LHCN-M2 (cell line): ENCODE measurements around the gene TSR3. TPM values are rescaled to one million over a fixed set of nuclear protein-coding genes. Genes with fewer than 3 reads are reported as not detected.
"Not testable (repeated sequence)": the region's sequence is repeated elsewhere in the genome, so short reads cannot be mapped to it uniquely, and the experiment has no call there.

ENCODE experiments used
- DNase-seq: peaks from one replicate; pipeline ENCODE4 v3.0.0-alpha.2; 2012; ENCODE audit warnings: low read depth
- total RNA-seq: library from RNA; depleted of rRNA; stranded (reverse); fragments of >200 nt; gene quantifications from 2 replicates; pipeline ENCODE4 v1.2.3, GENCODE V29; 2014

TSR3 gene
- total RNA-seq, 1 experiment from 2014 or later: 114 TPM

GRCh38 chr16:1338855-1339675 is 12.6 kb downstream of the TSR3 start:
- no peak for DNase-seq

GRCh38 chr16:1338119-1338730 is 13.5 kb downstream of the TSR3 start:
- no peak for DNase-seq

DNA sequence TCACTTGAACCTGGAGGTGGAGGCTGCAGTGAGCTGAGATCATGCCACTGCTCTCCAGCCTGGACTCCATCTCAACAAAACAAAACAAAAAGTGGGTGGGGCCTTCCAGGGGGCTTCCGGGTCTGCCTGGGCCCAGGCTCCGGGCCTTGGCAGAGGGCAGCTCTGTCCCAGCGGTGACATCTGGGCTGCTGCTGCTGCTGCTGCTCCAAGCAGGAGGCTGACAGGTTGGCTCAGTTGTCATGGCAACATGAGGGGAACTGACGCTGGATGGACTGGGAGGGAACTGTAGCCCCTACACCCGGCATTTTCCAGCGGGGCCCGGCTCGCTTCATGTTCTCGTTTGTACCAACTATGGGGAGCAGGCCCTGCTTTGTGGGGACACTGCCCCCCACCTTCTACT is 14.2 kb downstream of the TSR3 start:
- no peak for DNase-seq

DNA sequence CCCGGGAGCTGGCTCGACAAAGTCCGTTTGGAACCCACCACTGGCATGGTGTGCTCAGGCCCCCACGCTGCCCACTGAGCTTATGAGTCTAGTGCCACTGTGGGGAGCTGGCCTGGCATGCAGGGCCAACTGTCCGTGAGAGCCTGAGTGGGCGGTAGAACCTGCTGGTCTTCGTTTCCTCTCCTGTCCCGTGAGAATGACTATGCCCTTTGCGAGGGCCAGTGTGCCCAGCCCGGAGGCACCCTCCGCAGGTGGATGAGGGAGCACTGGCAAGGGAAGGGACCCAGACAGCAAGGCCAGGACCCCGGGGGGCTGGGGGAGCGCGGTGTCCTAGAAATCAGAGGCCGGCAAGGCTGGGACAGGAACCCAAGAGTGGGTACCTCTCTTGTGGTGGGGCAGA is 15.1 kb downstream of the TSR3 start:
- DNase-seq: no peak

- DNase-seq: no peak
These were observed 15.7 kb downstream of the TSR3 start for GRCh38 chr16:1335996-1336395.

GRCh38 chr16:1335211-1335971 is 16.3 kb downstream of the TSR3 start:
- DNase-seq: no peak

DNA sequence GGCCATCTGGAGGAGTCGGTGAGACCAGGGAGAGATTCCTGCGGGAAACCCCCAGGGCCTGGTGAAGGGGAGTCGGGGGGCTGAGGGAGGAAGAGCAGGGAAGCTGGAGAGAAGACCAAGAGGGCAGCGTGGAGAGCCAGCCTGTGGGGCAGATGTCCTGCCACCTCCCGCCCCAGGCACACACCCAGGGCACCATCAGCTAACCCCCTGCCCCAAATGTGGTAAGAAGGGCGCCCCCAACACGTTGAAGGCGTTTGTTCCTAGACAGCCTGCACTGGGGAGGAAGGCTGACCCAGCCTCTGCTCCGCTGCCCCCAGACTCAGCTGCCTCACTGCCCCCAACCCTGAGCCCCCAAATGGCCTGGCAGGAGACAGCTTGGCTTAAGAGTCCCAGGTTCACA is 16.9 kb downstream of the TSR3 start:
- DNase-seq: no peak

GRCh38 chr16:1333854-1334700 is 17.6 kb downstream of the TSR3 start:
- DNase-seq: no peak

GRCh38 chr16:1333149-1333812 is 18.4 kb downstream of the TSR3 start, which contains the start of gene BAIAP3:
BAIAP3 (plus strand) TSS chr16:1333645; CDS start chr16:1338550, 4,905 bp downstream.
- no peak for DNase-seq

GRCh38 chr16:1332618-1333148 is 19.0 kb downstream of the TSR3 start:
- DNase-seq: no peak

DNA sequence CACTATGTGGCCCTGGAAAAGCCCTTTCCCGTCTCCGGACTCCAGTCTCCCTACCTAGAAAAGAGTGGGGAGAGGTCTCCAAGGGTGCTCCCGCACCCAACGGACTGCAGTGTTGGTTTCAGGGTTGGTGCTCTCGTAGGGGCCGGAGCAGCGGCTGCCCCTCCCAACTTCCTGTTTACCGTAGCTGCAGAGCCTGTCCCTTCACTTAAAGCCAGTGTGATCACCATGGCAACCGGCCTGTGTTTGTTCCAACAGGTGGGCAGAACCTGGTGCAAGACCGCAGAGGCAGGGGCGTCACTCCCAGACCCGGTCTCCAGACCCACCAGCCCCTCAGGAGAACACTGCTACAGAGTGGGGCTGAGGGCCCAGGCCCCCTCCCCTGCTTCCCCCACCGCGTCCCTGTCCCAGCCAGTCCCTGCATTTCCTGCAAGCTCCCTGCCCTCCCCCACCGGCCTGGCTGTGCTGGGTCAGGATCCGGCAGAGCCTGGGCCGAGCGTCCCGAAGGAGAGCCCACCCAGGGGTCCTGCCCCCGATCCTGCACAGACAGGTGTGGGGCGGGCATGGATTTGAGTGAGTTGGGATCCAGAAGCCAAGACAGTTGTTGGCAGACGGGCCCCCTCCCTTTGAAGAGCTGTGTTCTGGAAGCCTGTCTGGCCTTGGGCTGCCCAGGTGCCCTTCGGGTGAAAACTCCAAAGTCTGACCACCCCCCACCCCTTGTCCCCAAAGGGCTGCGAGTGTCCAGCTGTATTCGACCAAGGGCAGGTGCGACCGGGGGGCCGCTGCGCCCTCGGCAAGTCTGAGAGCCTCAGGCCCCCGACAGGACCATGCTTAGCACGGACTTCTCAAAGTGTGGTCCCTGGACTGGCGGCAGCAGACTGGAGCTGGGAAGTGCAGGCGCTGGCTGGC is 19.7 kb downstream of the TSR3 start:
- peak; percentile 75 for DNase-seq

DNA sequence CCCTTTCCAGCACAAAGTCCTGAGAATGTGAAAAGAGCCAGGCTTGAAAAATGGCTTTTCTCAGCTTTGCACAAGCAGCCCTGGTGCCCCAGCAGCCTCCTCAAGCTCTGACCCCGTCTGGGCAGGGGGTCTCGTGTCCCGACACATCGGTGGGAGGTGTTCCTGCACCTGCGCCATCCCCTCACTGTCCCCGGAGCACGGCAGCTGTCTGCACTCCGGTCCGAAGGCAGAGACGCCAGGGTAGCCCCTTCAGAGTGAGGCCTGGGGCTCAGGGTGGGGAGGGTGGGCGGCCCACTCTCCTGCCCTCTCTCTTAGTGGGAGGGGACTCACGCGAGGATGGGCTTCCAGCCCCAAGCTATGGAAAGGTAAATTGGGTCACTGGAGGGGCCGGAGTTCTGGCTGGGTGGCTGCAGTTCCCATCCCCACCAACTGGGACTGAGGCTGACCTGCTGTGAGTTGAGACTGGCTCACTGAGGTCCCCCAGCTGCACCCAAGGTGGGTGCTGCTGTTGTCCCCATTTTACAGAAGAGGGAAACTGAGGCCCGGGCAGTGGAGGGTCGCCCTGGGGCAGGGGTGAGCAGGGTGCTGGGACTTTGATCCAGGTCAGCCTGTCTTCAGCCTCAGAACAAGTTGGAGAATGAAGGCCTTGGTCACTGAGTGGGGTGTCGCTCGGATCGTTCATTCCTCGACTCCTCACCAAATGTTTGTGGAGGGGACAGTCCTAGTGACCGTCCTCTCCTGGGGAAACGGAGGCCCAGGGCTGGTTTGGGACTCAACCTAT is 20.6 kb downstream of the TSR3 start:
- no peak for DNase-seq

- no peak for DNase-seq
These were observed 21.3 kb downstream of the TSR3 start for GRCh38 chr16:1330260-1330914.

DNA sequence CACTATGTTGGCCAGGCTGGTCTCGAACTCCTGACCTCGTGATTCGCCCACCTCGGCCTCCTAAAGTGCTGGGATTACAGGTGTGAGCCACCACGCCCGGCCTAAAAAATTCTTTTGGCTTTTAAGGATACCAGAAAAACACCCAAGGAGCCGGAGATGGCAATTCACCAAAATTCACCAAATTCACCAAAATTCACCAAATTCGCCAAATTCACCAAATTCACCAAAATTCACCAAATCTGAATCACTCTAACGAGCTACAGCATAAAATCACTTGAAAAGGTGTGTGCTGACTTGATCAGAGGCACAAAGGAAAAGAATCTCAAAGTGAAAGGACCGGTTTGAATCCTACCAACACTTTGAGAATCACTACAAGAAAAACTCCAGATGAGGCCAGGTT is 22.7 kb downstream of the TSR3 start:
- not testable (repeated sequence) for DNase-seq

GRCh38 chr16:1328136-1328535 is 23.5 kb downstream of the TSR3 start:
- not testable (repeated sequence) for DNase-seq

GRCh38 chr16:1327619-1327947 is 24.1 kb downstream of the TSR3 start:
- no peak for DNase-seq

DNA sequence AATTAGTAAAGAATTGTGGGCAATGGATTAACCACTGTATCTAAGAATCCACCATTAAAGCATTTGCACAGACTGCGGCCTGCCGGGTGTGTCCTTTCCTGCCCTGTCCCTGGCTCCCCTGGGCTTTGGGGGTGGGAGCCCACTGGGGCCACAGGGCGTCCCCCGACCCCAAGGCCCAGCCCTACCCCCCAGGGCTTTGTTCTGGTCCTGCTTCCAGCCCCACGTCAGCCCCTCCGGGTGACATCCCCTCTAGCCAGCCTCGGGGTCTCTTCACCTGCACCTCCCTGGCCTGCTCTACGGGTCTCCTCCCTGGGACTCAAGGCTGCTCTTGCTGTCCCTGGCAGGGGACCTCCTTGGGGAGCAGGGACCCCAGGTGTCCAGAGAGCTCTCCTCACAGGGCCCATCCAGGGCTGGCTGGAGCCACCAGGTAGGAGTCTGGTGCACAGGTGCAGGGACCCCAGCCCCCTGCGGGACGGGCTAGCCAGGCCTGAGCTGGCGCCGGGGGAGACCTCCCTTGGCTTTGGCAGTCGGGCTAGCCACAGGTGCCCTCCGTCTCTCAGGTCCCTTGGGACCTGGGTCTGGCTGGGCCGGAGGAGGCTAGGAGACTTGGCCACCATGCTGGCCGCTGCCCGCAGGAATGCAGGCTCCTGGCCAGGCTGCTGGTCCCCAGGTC is 24.6 kb downstream of the TSR3 start:
- DNase-seq: no peak

DNA sequence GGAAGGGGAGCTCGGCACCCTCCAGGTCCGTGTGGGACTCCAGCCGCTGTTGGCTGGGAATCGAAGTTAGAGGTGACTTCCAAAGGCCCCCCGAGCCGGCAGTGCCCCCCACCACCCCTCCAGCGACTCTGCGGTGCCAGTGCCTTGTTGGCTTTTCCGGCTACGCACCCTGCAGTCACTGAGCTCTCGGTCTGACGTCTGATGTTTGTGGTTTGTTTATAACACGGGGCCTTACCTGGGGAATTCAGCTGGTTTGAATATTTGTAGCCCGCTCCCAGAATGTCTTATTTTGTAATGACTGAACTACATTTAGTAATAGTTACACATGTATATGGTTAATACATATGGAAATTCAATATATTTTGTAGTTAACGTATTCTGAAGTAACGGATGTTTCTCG is 25.3 kb downstream of the TSR3 start:
- no peak for DNase-seq
